Measurements from ENCODE around the gene SOS1.
"Not testable (repeated sequence)": the region's sequence is repeated elsewhere in the genome, so short reads cannot be mapped to it uniquely, and the experiment has no call there.

DNA sequence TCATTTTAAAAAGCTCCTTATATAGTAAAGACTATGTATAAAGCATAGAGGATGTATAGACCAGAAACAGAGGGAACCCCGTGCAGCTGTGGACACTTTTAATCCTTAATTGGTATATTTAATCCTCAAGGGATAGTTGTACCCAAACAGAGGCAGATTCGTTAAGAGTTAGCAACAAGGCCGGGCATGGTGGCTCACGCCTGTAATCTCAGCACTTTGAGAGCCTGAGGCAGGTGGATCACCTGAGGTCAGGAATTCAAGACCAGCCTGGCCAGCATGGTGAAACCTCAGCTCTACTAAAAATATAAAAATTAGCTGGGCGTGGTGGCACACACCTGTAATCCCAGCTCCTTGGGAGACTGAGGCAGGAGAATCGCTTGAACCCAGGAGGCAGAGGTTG is 184.3 kb downstream of the SOS1 start:
- TF ChIP-seq POLR2AphosphoS5, POLR2A, EP300 (IDR thresholded peaks at IDR 0.05): not testable (repeated sequence)
- TF ChIP-seq, protein P1, sequence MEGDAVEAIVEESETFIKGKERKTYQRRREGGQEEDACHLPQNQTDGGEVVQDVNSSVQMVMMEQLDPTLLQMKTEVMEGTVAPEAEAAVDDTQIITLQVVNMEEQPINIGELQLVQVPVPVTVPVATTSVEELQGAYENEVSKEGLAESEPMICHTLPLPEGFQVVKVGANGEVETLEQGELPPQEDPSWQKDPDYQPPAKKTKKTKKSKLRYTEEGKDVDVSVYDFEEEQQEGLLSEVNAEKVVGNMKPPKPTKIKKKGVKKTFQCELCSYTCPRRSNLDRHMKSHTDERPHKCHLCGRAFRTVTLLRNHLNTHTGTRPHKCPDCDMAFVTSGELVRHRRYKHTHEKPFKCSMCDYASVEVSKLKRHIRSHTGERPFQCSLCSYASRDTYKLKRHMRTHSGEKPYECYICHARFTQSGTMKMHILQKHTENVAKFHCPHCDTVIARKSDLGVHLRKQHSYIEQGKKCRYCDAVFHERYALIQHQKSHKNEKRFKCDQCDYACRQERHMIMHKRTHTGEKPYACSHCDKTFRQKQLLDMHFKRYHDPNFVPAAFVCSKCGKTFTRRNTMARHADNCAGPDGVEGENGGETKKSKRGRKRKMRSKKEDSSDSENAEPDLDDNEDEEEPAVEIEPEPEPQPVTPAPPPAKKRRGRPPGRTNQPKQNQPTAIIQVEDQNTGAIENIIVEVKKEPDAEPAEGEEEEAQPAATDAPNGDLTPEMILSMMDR (IDR thresholded peaks at IDR 0.05), result not testable (repeated sequence)

All from gastroesophageal sphincter (tissue), 3 donors.